Astrocyte of the hippocampus (primary cell): ENCODE data around the gene WDR7.

ENCODE experiments used
- DNase-seq: peaks from one replicate; pipeline ENCODE4 v3.0.0; 2011; ENCODE audit warnings: low read depth, low spot score

Gene WDR7

GRCh38 chr18:56888978-56889377 lies 237.8 kb downstream of the WDR7 start:
- no peak for DNase-seq

GRCh38 chr18:56889621-56890020 lies 238.5 kb downstream of the WDR7 start:
- peak; percentile 13 for DNase-seq

- DNase-seq: peak; percentile 83
Measured at GRCh38 chr18:56890632-56891031, 239.5 kb downstream of the WDR7 start.

GRCh38 chr18:56891116-56891515 lies 240.0 kb downstream of the WDR7 start:
- no peak for DNase-seq

GRCh38 chr18:56891870-56892269 lies 240.7 kb downstream of the WDR7 start:
- DNase-seq: no peak

- no peak for DNase-seq
Measured at GRCh38 chr18:56897122-56897521, 246.0 kb downstream of the WDR7 start.

GRCh38 chr18:56899660-56900059 lies 248.5 kb downstream of the WDR7 start:
- no peak for DNase-seq

- no peak for DNase-seq
Measured at GRCh38 chr18:56900195-56901094, 249.3 kb downstream of the WDR7 start.

- DNase-seq: no peak
Measured at GRCh38 chr18:56901919-56902318, 250.8 kb downstream of the WDR7 start.

- DNase-seq: no peak
Measured at GRCh38 chr18:56902653-56903052, 251.5 kb downstream of the WDR7 start.

- no peak for DNase-seq
Measured at GRCh38 chr18:56903686-56904085, 252.5 kb downstream of the WDR7 start.

- DNase-seq: no peak
Measured at GRCh38 chr18:56907771-56908170, 256.6 kb downstream of the WDR7 start.

GRCh38 chr18:56910237-56910636 lies 259.1 kb downstream of the WDR7 start:
- DNase-seq: no peak

GRCh38 chr18:56910967-56911366 lies 259.8 kb downstream of the WDR7 start:
- DNase-seq: no peak

GRCh38 chr18:56913941-56914340 lies 262.8 kb downstream of the WDR7 start:
- no peak for DNase-seq

GRCh38 chr18:56919190-56919589 lies 268.0 kb downstream of the WDR7 start:
- no peak for DNase-seq

- no peak for DNase-seq
Measured at GRCh38 chr18:56921896-56922480, 270.8 kb downstream of the WDR7 start.

- no peak for DNase-seq
Measured at GRCh38 chr18:56926734-56927133, 275.6 kb downstream of the WDR7 start.

- no peak for DNase-seq
Measured at GRCh38 chr18:56927786-56928185, 276.6 kb downstream of the WDR7 start.

- no peak for DNase-seq
Measured at GRCh38 chr18:56929886-56930285, 278.7 kb downstream of the WDR7 start.

- no peak for DNase-seq
Measured at GRCh38 chr18:56933472-56933871, 282.3 kb downstream of the WDR7 start.

- DNase-seq: no peak
Measured at GRCh38 chr18:56934131-56934530, 283.0 kb downstream of the WDR7 start.

GRCh38 chr18:56934906-56935305 lies 283.7 kb downstream of the WDR7 start:
- no peak for DNase-seq
